Neutrophil (primary cell): ENCODE measurements around the gene ANKRD44.

Experiments used
- H3K27ac ChIP-seq: fragments of 200-600 bp; sonication (generic); 2 replicates; pipeline ENCODE4 v1.5.1; 2016; ENCODE audit warnings: mild to moderate bottlenecking, moderate library complexity
- H3K27me3 ChIP-seq: fragments of 200-600 bp; sonication (generic); 2 replicates; pipeline ENCODE4 v1.6.0; 2016; ENCODE audit warnings: mild to moderate bottlenecking
- H3K36me3 ChIP-seq: fragments of 200-600 bp; sonication (generic); 2 replicates; pipeline ENCODE4 v1.5.1; 2017
- H3K4me1 ChIP-seq, 2 experiments: fragments of 200-600 bp in 1 of 2; sonication (generic) in 1 of 2; 1 replicate in 1 of 2; 2 replicates in 1 of 2; pipeline versions ENCODE4 v1.5.1 to v1.6.1; 2013 to 2016; ENCODE audit warnings: low read depth in 1 of 2, low read length in 1 of 2, mild to moderate bottlenecking in 1 of 2, moderate library complexity in 1 of 2; ENCODE audit not compliant: control insufficient read depth in 1 of 2, insufficient read depth in 1 of 2
- H3K4me3 ChIP-seq, 2 experiments: fragments of 200-600 bp in 1 of 2; sonication (generic) in 1 of 2; 1 replicate in 1 of 2; 2 replicates in 1 of 2; pipeline ENCODE4 v1.5.1; 2013 to 2016; ENCODE audit warnings: low read depth in 1 of 2, low read length in 1 of 2, mild to moderate bottlenecking in 1 of 2, moderate library complexity in 1 of 2
- H3K9me3 ChIP-seq: fragments of 200-600 bp; sonication (generic); 2 replicates; pipeline ENCODE4 v1.5.1; 2016
- CTCF ChIP-seq: fragments of 200-600 bp; sonication (generic); IDR thresholded peaks from 2 replicates; pipeline ENCODE4 v1.5.1; 2016; ENCODE audit warnings: antibody characterized with exemption

Gene ANKRD44

GRCh38 chr2:197278799-197279763 is 31.5 kb downstream of the ANKRD44 start:
- Histone ChIP-seq H3K4me3 (no peak overlapping the region), H3K27me3 (no peaks in the 10 kb centered on the region), H3K36me3 (no peaks in the 10 kb centered on the region), H3K27ac (peak overlapping the region; percentile 78), H3K4me1 (peaks cover 60 to 67% of the 10 kb centered on the region in 2 experiments), H3K9me3 (no peaks in the 10 kb centered on the region)
- no peak for TF ChIP-seq CTCF

- Histone ChIP-seq H3K4me1 (peaks cover 58 to 73% of the 10 kb centered on the region in 2 experiments), H3K27ac (peak overlapping the region; percentile 36), H3K27me3 (no peaks in the 10 kb centered on the region), H3K9me3 (no peaks in the 10 kb centered on the region), H3K36me3 (no peaks in the 10 kb centered on the region), H3K4me3 (no peak overlapping the region)
- TF ChIP-seq CTCF, result no peak
Observed at GRCh38 chr2:197277794-197278193, 32.8 kb downstream of the ANKRD44 start.

GRCh38 chr2:197276156-197276555 is 34.4 kb downstream of the ANKRD44 start:
- H3K27ac ChIP-seq, result peak overlapping the region; percentile 36
- no peak for TF ChIP-seq CTCF
- H3K27me3 ChIP-seq, result no peaks in the 10 kb centered on the region
- H3K9me3 ChIP-seq, result no peaks in the 10 kb centered on the region
- H3K4me1 ChIP-seq, result peaks cover 45 to 69% of the 10 kb centered on the region in 2 experiments
- H3K36me3 ChIP-seq, result no peaks in the 10 kb centered on the region
- no peak overlapping the region for H3K4me3 ChIP-seq

- Histone ChIP-seq H3K36me3 (no peaks in the 10 kb centered on the region), H3K4me1 (peaks cover 42 to 58% of the 10 kb centered on the region in 2 experiments), H3K27me3 (no peaks in the 10 kb centered on the region), H3K9me3 (no peaks in the 10 kb centered on the region), H3K27ac (peak overlapping the region; percentile 43), H3K4me3 (no peak overlapping the region)
- no peak for TF ChIP-seq CTCF
Observed at GRCh38 chr2:197274937-197275336, 35.6 kb downstream of the ANKRD44 start.

- H3K27me3 ChIP-seq, result no peaks in the 10 kb centered on the region
- no peaks in the 10 kb centered on the region for H3K36me3 ChIP-seq
- no peak for TF ChIP-seq CTCF
- no peak overlapping the region for H3K4me3 ChIP-seq
- no peaks in the 10 kb centered on the region for H3K9me3 ChIP-seq
- H3K27ac ChIP-seq, result peak overlapping the region; percentile 43
- peaks cover 42 to 58% of the 10 kb centered on the region in 2 experiments for H3K4me1 ChIP-seq
Observed at GRCh38 chr2:197274349-197274748, 36.2 kb downstream of the ANKRD44 start.
